ENCODE results near the gene FNDC3B.

Gene FNDC3B

DNA sequence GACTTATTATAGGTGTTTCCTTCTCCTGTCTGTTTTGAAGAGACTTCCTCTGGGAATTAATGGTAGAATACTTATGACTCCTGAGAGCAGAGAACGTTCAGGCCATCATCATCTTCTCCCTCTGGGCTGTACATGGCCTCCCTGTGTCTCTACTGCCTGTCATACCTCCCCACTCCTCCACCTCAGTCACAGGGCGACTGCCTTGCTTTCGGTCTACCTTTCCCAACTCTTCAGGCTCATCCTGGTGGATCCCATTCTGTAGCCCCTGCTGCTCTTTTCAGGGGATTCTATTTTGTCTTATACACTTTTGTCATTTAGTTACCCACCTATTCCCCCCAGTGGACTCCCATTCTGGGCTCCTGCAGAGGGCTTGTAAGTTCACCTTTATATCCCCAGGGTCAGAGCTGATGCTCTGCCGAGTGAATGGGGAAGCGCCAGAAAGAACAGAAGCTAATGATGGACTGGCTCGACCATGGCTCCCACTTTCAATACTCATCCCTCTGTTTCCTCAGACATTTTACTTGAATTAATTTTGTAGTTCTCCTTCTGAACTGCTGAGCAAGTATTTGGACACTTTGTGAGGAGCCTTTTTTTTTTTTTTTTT is 28.6 kb downstream of the FNDC3B start:
- TF ChIP-seq, protein P1, sequence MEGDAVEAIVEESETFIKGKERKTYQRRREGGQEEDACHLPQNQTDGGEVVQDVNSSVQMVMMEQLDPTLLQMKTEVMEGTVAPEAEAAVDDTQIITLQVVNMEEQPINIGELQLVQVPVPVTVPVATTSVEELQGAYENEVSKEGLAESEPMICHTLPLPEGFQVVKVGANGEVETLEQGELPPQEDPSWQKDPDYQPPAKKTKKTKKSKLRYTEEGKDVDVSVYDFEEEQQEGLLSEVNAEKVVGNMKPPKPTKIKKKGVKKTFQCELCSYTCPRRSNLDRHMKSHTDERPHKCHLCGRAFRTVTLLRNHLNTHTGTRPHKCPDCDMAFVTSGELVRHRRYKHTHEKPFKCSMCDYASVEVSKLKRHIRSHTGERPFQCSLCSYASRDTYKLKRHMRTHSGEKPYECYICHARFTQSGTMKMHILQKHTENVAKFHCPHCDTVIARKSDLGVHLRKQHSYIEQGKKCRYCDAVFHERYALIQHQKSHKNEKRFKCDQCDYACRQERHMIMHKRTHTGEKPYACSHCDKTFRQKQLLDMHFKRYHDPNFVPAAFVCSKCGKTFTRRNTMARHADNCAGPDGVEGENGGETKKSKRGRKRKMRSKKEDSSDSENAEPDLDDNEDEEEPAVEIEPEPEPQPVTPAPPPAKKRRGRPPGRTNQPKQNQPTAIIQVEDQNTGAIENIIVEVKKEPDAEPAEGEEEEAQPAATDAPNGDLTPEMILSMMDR (IDR thresholded peaks at IDR 0.05), result no peak

GRCh38 chr3:172068977-172069376 is 29.6 kb downstream of the FNDC3B start:
- TF ChIP-seq, protein P1 (IDR thresholded peaks at IDR 0.05), result no peak

DNA sequence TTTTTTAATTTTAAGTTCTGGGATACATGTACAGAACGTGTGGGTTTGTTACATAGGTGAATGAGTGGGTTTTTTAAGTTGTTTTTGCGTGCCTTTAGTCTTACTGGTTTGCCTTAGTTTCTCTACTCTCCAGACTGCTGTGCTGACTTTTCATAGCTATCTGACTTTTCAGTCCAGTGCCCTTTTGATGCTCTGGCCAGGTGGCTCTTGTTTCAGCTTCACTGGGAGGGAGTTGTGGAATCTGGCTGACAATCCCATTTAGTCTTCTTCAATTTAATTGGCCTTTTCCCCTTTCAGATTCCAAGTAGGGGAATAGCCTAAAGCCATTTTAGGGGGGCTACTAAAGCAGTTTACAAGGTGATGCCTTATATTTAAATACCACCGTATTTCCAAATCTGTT is 30.1 kb downstream of the FNDC3B start:
- TF ChIP-seq, protein P1 (IDR thresholded peaks at IDR 0.05), result no peak

DNA sequence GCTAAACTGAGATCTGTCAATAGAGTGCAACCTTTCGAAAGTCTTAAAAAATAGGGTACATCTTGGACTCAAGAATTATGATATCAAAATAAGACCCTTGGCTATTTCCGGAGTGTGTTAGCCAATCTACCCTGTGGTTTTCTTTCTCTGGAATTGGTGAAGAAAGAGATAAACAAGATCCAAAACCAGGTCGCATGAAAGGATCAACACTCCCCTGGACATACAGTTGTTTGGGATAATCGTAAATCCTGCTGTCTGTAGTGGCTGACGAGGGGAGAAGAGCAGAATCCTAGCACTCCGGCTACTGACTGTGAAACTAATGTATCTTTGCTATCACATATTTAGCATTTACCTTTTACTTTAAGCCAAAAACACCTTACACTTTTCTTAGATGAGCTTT is 30.9 kb downstream of the FNDC3B start:
- TF ChIP-seq, protein P1 (IDR thresholded peaks at IDR 0.05), result no peak

- TF ChIP-seq, protein P1 (IDR thresholded peaks at IDR 0.05), result no peak
Observed at GRCh38 chr3:172070802-172071201, 31.4 kb downstream of the FNDC3B start.

GRCh38 chr3:172071780-172072330 is 32.5 kb downstream of the FNDC3B start:
- TF ChIP-seq, protein P1 (IDR thresholded peaks at IDR 0.05), result no peak

DNA sequence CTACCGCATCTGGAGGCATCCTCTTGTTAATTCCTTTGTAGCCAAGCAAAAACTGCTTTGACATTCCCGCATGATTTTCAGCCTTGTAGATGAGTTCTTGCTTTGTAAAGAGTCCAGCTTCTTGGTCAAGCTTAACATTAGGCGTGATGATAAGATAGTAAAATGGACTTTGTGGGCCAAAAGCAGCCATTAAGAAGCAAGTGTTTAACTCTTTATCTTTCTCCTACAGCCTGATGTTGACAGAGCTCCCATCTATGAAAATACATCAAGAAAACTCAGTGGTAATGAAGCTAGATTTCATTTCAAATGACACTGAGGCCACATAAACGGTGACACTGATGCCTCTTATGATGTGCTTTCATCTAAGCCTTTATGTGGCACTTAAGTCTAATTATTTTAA is 33.2 kb downstream of the FNDC3B start:
- TF ChIP-seq, protein P1 (IDR thresholded peaks at IDR 0.05), result no peak

All from LNCAP (cell line).